ENCODE measurements around the gene SAT2. TPM values are rescaled to one million over a fixed set of nuclear protein-coding genes. Genes with fewer than 3 reads are reported as not detected.

Gene SAT2
- total and polyA plus RNA-seq, 2 of the 13 experiments (the other 11 are each of a cell fraction or from before 2014, with no cell fraction given), result 37.6 to 93.7 TPM

- H3K4me3 ChIP-seq (replicated peaks in 1 of 3; ENCODE audit: insufficient read depth in 1 of 3, low read depth in 2 of 3, low read length in 3 of 3), result no peak overlapping the region
- peaks cover 53% of the 10 kb centered on the region for H3K4me1 ChIP-seq (ENCODE audit: insufficient read depth, low read length)
- no peaks in the 10 kb centered on the region for H3K36me3 ChIP-seq (replicated peaks in 1 of 2; ENCODE audit: control insufficient read depth in 1 of 2, insufficient read depth in 2 of 2, low read length in 2 of 2)
- H4K20me1 ChIP-seq (ENCODE audit: insufficient read depth, low read length), result no peaks in the 10 kb centered on the region
- peak; percentile 42 for DNase-seq (ENCODE audit: low spot score)
- H3K9ac ChIP-seq (ENCODE audit: insufficient read depth, low read depth, low read length), result no peak overlapping the region
- intact Hi-C loops (cut with micrococcal nuclease; ENCODE audit: unreplicated experiment) (loop anchor here (5.0 kb wide), 2 partner anchors 39 to 54 kb away; partner anchors contain the start of genes TP53 and WRAP53), in situ Hi-C loops (cut with HindIII; ENCODE audit: extremely low pct_ligation_motif_present, low pct_unique_long_range_greater_than_20kb) (loop anchor here (5.0 kb wide), 2 partner anchors 54 to 84 kb away; partner anchors contain the start of genes DNAH2, TP53 and WRAP53)
- FAIRE-seq, result no peak
- TF ChIP-seq STAG1 (CRISPR knock-in tag; IDR thresholded peaks at IDR 0.05) (peak; percentile 27; the same call in 1 of the 2 replicates), MEIS2 (CRISPR knock-in tag; IDR thresholded peaks at IDR 0.05) (0 out of 2 replicates have a peak, but pooled peaks have one; percentile 12), KLF11 (CRISPR knock-in tag; IDR thresholded peaks at IDR 0.05) (no peak), HNF4G (IDR thresholded peaks at IDR 0.05; ENCODE audit: borderline replicate concordance, low read depth, low read length) (no peak), HNF4G (CRISPR knock-in tag; IDR thresholded peaks at IDR 0.05; ENCODE audit: borderline replicate concordance, low read depth) (no peak), HNF4A (CRISPR knock-in tag; IDR thresholded peaks at IDR 0.05) (0 out of 2 replicates have a peak, but pooled peaks have one; percentile 44), MLX (CRISPR knock-in tag; IDR thresholded peaks at IDR 0.05) (no peak), PRPF4 (IDR thresholded peaks at IDR 0.05; ENCODE audit: low read depth, low read length, poor library complexity, severe bottlenecking) (no peak), GATAD2A (CRISPR knock-in tag; IDR thresholded peaks at IDR 0.05) (no peak), ZFP91 (CRISPR knock-in tag; IDR thresholded peaks at IDR 0.05; ENCODE audit: borderline replicate concordance) (no peak), CTCF (CRISPR knock-in tag; IDR thresholded peaks at IDR 0.05) (peak; percentile 39), TERF1 (CRISPR knock-in tag; IDR thresholded peaks at IDR 0.05) (no peak)
- no peaks in the 10 kb centered on the region for H3K9me3 ChIP-seq (ENCODE audit: low read length)
- ChIA-PET POLR2A (interaction anchor here (1.3 to 4.4 kb wide), 4 partner anchors 18 to 54 kb away, joined by 4 to 56 read pairs (median 14); partner anchors contain the start of genes ATP1B2, CD68, FXR2 and TP53), CTCF (ENCODE audit: low intra/inter-chr PET ratio, low total read pairs) (interaction anchor here (0.7 to 2.5 kb wide), 3 partner anchors 40 to 55 kb away, joined by 3 to 12 read pairs (median 5); partner anchors contain the start of genes TP53 and WRAP53)
- ATAC-seq, result peak; percentile 64
- H3K4me2 ChIP-seq (ENCODE audit: low read depth, low read length), result peak overlapping the region; percentile 86; the same call in 1 of the 2 replicates
- no peaks in the 10 kb centered on the region; a peak in 1 of 5 replicates for H3K27me3 ChIP-seq (ENCODE audit: control insufficient read depth in 1 of 2, insufficient read depth in 2 of 2, low read length in 2 of 2)
- no peak overlapping the region for H2AFZ ChIP-seq (ENCODE audit: low read length)
- no peak overlapping the region for H3K27ac ChIP-seq (ENCODE audit: extremely low read length, insufficient read depth, low read length)
- 14% methylated on average over 2 of the region's 2 CpGs for WGBS (ENCODE audit: low lambda C conversion rate)
- no peaks in the 10 kb centered on the region for H3K79me2 ChIP-seq (ENCODE audit: insufficient read depth, low read length)
- no TSS peak for BruUV-seq (replicated peaks)
These were observed 5.5 kb upstream of the SAT2 start for GRCh38 chr17:7633093-7633492.

Data from HepG2 (cell line).